Hypothalamus (tissue), 51 donors: ENCODE data around the gene PATJ.
A peak's percentile ranks its signal among the peaks of the same experiment; 100 is the strongest.

Experiments used
- DNase-seq, 51 donors: peaks; one replicate each; lab custom pipeline; 2025; lab: John Stamatoyannopoulos, UW

The PATJ gene

GRCh38 chr1:62038594-62039284 lies 296.5 kb downstream of the PATJ start:
- no peak for DNase-seq

- no peak for DNase-seq
Measured at GRCh38 chr1:62040450-62040849, 298.2 kb downstream of the PATJ start.

GRCh38 chr1:62040973-62041372 lies 298.7 kb downstream of the PATJ start:
- DNase-seq, result no peak

- DNase-seq, result no peak
Measured at GRCh38 chr1:62043154-62043553, 300.9 kb downstream of the PATJ start.

GRCh38 chr1:62045574-62045973 lies 303.3 kb downstream of the PATJ start:
- no peak for DNase-seq

- DNase-seq, result no peak
Measured at GRCh38 chr1:62046927-62047326, 304.6 kb downstream of the PATJ start.

- DNase-seq, result no peak
Measured at GRCh38 chr1:62050165-62050564, 307.9 kb downstream of the PATJ start.

- no peak for DNase-seq
Measured at GRCh38 chr1:62052946-62053345, 310.7 kb downstream of the PATJ start.

GRCh38 chr1:62054188-62054587 lies 311.9 kb downstream of the PATJ start:
- DNase-seq, result no peak

- no peak for DNase-seq
Measured at GRCh38 chr1:62057230-62057629, 314.9 kb downstream of the PATJ start.

GRCh38 chr1:62057641-62058290 lies 315.5 kb downstream of the PATJ start:
- DNase-seq, result no peak

GRCh38 chr1:62058956-62059355 lies 316.7 kb downstream of the PATJ start:
- no peak for DNase-seq

- no peak for DNase-seq
Measured at GRCh38 chr1:62062087-62062486, 319.8 kb downstream of the PATJ start.

GRCh38 chr1:62064829-62065407 lies 322.6 kb downstream of the PATJ start:
- peak in 1 of 51 donors; percentile 8 for DNase-seq

GRCh38 chr1:62066713-62067112 lies 324.4 kb downstream of the PATJ start:
- no peak for DNase-seq

GRCh38 chr1:62068416-62068843 lies 326.1 kb downstream of the PATJ start:
- no peak for DNase-seq

GRCh38 chr1:62068978-62069377 lies 326.7 kb downstream of the PATJ start:
- no peak for DNase-seq

- peak in 2 of 51 donors; percentile 0 to 15 for DNase-seq
Measured at GRCh38 chr1:62070384-62071011, 328.2 kb downstream of the PATJ start.

GRCh38 chr1:62071695-62072094 lies 329.4 kb downstream of the PATJ start:
- no peak for DNase-seq

GRCh38 chr1:62076286-62076685 lies 334.0 kb downstream of the PATJ start:
- no peak for DNase-seq

GRCh38 chr1:62077821-62078220 lies 335.5 kb downstream of the PATJ start:
- DNase-seq, result no peak
